H9 (cell line): Measurements from ENCODE around the gene PVR. TPM values are rescaled to one million over a fixed set of nuclear protein-coding genes. Genes with fewer than 3 reads are reported as not detected.

Experiments used
- DNase-seq: peaks from one replicate; pipeline ENCODE4 v3.0.0-alpha.2; 2017
- H2AFZ ChIP-seq: one replicate; pipeline ENCODE4 v1.6.1; 2013; ENCODE audit warnings: mild to moderate bottlenecking, low read length, control low read depth, moderate library complexity
- H2AK5ac ChIP-seq: 2 replicates; pipeline ENCODE4 v1.6.1; 2013; ENCODE audit warnings: low read length, control low read depth, mixed read lengths; ENCODE audit not compliant: insufficient read length
- H2BK120ac ChIP-seq: one replicate; pipeline ENCODE4 v1.6.1; 2013; ENCODE audit warnings: low read depth, mild to moderate bottlenecking, low read length, control low read depth, inconsistent platforms; ENCODE audit not compliant: poor library complexity, severe bottlenecking
- H2BK12ac ChIP-seq: 2 replicates; pipeline ENCODE4 v1.6.1; 2013; ENCODE audit warnings: low read length, control low read depth, mixed read lengths, low read depth; ENCODE audit not compliant: insufficient read length
- H2BK15ac ChIP-seq: 2 replicates; pipeline ENCODE4 v1.6.1; 2013; ENCODE audit warnings: low read depth, low read length, control low read depth
- H2BK20ac ChIP-seq: one replicate; pipeline ENCODE4 v1.6.1; 2013; ENCODE audit warnings: low read depth, mild to moderate bottlenecking, low read length, control low read depth, inconsistent platforms; ENCODE audit not compliant: poor library complexity, severe bottlenecking
- H2BK5ac ChIP-seq: 2 replicates; pipeline ENCODE4 v1.6.1; 2013; ENCODE audit warnings: low read length, control low read depth, mixed read lengths; ENCODE audit not compliant: insufficient read length
- H3K14ac ChIP-seq: 2 replicates; pipeline ENCODE4 v1.6.1; 2013; ENCODE audit warnings: low read length, control low read depth; ENCODE audit not compliant: insufficient read depth
- H3K18ac ChIP-seq: 2 replicates; pipeline ENCODE4 v1.6.1; 2013; ENCODE audit warnings: low read depth, mild to moderate bottlenecking, mixed read lengths, low read length, control low read depth; ENCODE audit not compliant: insufficient read length
- H3K23ac ChIP-seq: 2 replicates; pipeline ENCODE4 v1.6.1; 2013; ENCODE audit warnings: low read length, control low read depth, mixed read lengths, low read depth; ENCODE audit not compliant: insufficient read length
- H3K23me2 ChIP-seq: 2 replicates; pipeline ENCODE4 v1.6.1; 2013; ENCODE audit warnings: low read depth, mild to moderate bottlenecking, mixed read lengths, low read length, control low read depth; ENCODE audit not compliant: insufficient read length, poor library complexity, severe bottlenecking
- H3K27ac ChIP-seq: 2 replicates; pipeline ENCODE4 v1.5.1; 2013; ENCODE audit warnings: low read length, control low read depth, mixed read lengths, low read depth; ENCODE audit not compliant: insufficient read length
- H3K27me3 ChIP-seq: 2 replicates; pipeline ENCODE4 v1.6.1; 2013; ENCODE audit warnings: low read length, control low read depth, inconsistent platforms; ENCODE audit not compliant: insufficient read depth
- H3K4ac ChIP-seq: 2 replicates; pipeline ENCODE4 v1.6.1; 2013; ENCODE audit warnings: low read depth, mild to moderate bottlenecking, control low read depth, inconsistent platforms, low read length, moderate library complexity
- H3K4me1 ChIP-seq: 2 replicates; pipeline ENCODE4 v1.6.1; 2013; ENCODE audit warnings: low read length, control low read depth, inconsistent platforms; ENCODE audit not compliant: insufficient read depth
- H3K4me2 ChIP-seq: 2 replicates; pipeline ENCODE4 v1.6.1; 2013; ENCODE audit warnings: low read length, control low read depth, mixed read lengths; ENCODE audit not compliant: insufficient read length, insufficient read depth
- H3K56ac ChIP-seq: 2 replicates; pipeline ENCODE4 v1.6.1; 2013; ENCODE audit warnings: low read depth, mild to moderate bottlenecking, mixed read lengths, low read length, control low read depth; ENCODE audit not compliant: insufficient read length
- H3K79me1 ChIP-seq: 2 replicates; pipeline ENCODE4 v1.6.1; 2013; ENCODE audit warnings: low read depth, mild to moderate bottlenecking, moderate library complexity, low read length, control low read depth, inconsistent platforms; ENCODE audit not compliant: insufficient read depth, poor library complexity, severe bottlenecking
- H3K79me2 ChIP-seq: 2 replicates; pipeline ENCODE4 v1.6.1; 2013; ENCODE audit warnings: low read length, control low read depth, inconsistent platforms; ENCODE audit not compliant: insufficient read depth
- H3K9ac ChIP-seq: 2 replicates; pipeline ENCODE4 v1.6.1; 2013; ENCODE audit warnings: low read length, control low read depth, mixed read lengths; ENCODE audit not compliant: insufficient read length; ENCODE audit errors: extremely low read depth
- H3K9me3 ChIP-seq: one replicate; pipeline ENCODE4 v1.6.1; 2013; ENCODE audit warnings: low read depth, low read length, inconsistent platforms; ENCODE audit not compliant: control insufficient read depth
- H3T11ph ChIP-seq: one replicate; pipeline ENCODE4 v1.6.1; 2013; ENCODE audit warnings: mild to moderate bottlenecking, low read length, control low read depth, inconsistent platforms
- H4K20me1 ChIP-seq: one replicate; pipeline ENCODE4 v1.6.1; 2013; ENCODE audit not compliant: control insufficient read depth, insufficient read length, insufficient read depth
- H4K5ac ChIP-seq: 2 replicates; pipeline ENCODE4 v1.6.1; 2013; ENCODE audit warnings: low read depth, mild to moderate bottlenecking, mixed read lengths, low read length, control low read depth; ENCODE audit not compliant: insufficient read length
- H4K8ac ChIP-seq: replicated peaks from 2 replicates; pipeline ENCODE4 v1.6.1; 2013; ENCODE audit warnings: low read length, control low read depth, mixed read lengths, low read depth; ENCODE audit not compliant: insufficient read length
- H4K91ac ChIP-seq: 2 replicates; pipeline ENCODE4 v1.6.1; 2013; ENCODE audit warnings: low read depth, mild to moderate bottlenecking, moderate library complexity, mixed read lengths, low read length, control low read depth; ENCODE audit not compliant: insufficient read length
- H3K27ac Mint-ChIP-seq, 3 experiments: 2 replicates in 2 of 3; 3 replicates in 1 of 3; pipeline ENCODE4 v1.8.0; 2020 to 2021; ENCODE audit warnings: mixed read lengths in 3 of 3, mild to moderate bottlenecking in 1 of 3, moderate library complexity in 1 of 3
- H3K27me3 Mint-ChIP-seq: 2 replicates; pipeline ENCODE4 v1.8.0; 2021; ENCODE audit warnings: low read depth, mild to moderate bottlenecking, moderate library complexity, mixed read lengths
- H3K36me3 Mint-ChIP-seq, 3 experiments: 2 replicates in 2 of 3; 3 replicates in 1 of 3; pipeline ENCODE4 v1.8.0; 2020 to 2021; ENCODE audit warnings: low read depth in 3 of 3, mixed read lengths in 3 of 3; ENCODE audit not compliant: insufficient read depth in 1 of 3
- H3K4me1 Mint-ChIP-seq, 2 experiments: 2 replicates each; pipeline ENCODE4 v1.8.0; 2020; ENCODE audit warnings: mixed read lengths in 2 of 2
- H3K4me3 Mint-ChIP-seq, 2 experiments: 2 replicates in 1 of 2; 3 replicates in 1 of 2; pipeline ENCODE4 v1.8.0; 2020 to 2021; ENCODE audit warnings: mild to moderate bottlenecking in 2 of 2, mixed read lengths in 2 of 2, moderate library complexity in 1 of 2
- H3K9me3 Mint-ChIP-seq, 2 experiments: 2 replicates in 1 of 2; 3 replicates in 1 of 2; pipeline ENCODE4 v1.8.0; 2020; ENCODE audit warnings: mild to moderate bottlenecking in 2 of 2, mixed read lengths in 2 of 2, moderate library complexity in 1 of 2
- WGBS: extraction: QIAGEN DNeasy Blood & Tissue Kit; methylation state at CpG from one replicate; pipeline ENCODE4 v1.1.7; 2013; ENCODE audit warnings: missing lambda C conversion rate, low lambda C conversion rate, mixed read lengths; ENCODE audit not compliant: insufficient read length; ENCODE audit errors: extremely low coverage; 5-methylcytosine and 5-hydroxymethylcytosine counted together
- microRNA-seq: library from miRNA; unstranded; fragments of <30 nt; microRNA quantifications from one replicate; pipeline ENCODE4, GENCODE V29; 2020; ENCODE audit warnings: borderline microRNAs expressed
- total RNA-seq: library from RNA; stranded (reverse); gene quantifications from 2 replicates; pipeline ENCODE4 v1.2.1, GENCODE V29; 2021
- TF ChIP-seq, protein P1 (sequence below): fragments of 200-600 bp; sonication (generic); conservative IDR thresholded peaks from 3 replicates; pipeline ENCODE4 v1.8.0; 2021; ENCODE audit warnings: antibody characterized with exemption, mild to moderate bottlenecking

PVR gene
- total RNA-seq, 1 experiment from 2014 or later = 29.2 TPM

DNA sequence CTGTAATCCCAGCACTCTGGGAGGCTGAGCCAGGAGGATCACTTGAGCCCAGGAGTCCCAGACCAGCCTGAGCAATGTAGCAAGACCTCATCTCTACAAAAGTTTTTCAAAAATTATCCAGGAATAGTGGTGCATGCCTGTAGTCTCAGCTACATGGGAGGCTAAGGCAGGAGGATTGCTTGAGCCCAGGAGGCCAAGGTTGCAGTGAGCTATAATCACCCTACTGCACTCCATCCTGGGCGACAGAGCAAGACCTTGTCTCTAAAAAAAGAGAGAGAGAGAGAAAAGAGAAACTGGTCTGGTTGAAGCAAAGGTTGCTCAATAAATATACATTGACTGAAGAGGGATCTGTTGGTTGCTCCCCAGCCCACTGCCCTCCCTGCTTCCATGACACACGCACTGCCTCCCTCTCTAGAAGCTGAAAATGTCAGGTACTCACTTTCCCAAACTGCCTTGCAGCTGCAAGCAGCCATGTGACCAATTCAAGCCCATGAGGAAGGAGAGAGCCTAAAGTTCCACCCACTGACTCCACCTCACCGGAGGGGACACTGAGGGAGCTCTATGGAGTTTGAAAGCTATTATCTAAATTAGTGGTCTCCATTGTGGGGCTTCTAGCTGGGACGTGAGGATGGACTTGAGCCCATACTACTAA is 69.3 kb downstream of the PVR start:
- Histone ChIP-seq H3K14ac (no peak overlapping the region), H3K79me2 (0 out of 2 replicates have a peak, but pooled peaks cover 2% of the 10 kb centered on the region), H2AK5ac (no peak overlapping the region), H3T11ph (no peak overlapping the region), H2BK12ac (no peak overlapping the region), H3K27ac (no peak overlapping the region), H3K18ac (no peak overlapping the region), H4K8ac (no peak overlapping the region), H3K23ac (no peak overlapping the region), H4K5ac (no peak overlapping the region), H2AFZ (no peak overlapping the region), H4K91ac (no peak overlapping the region), H3K4ac (no peak overlapping the region), H2BK120ac (no peak overlapping the region), H3K27me3 (no peaks in the 10 kb centered on the region), H2BK20ac (no peak overlapping the region), H3K9ac (no peak overlapping the region), H3K56ac (no peak overlapping the region), H2BK5ac (no peak overlapping the region), H3K23me2 (peaks cover 3% of the 10 kb centered on the region), H3K9me3 (peaks cover 5% of the 10 kb centered on the region), H3K4me1 (no peaks in the 10 kb centered on the region), H2BK15ac (no peak overlapping the region), H4K20me1 (no peaks in the 10 kb centered on the region), H3K4me2 (no peak overlapping the region), H3K79me1 (no peaks in the 10 kb centered on the region)
- no CpG with 5 or more reads among the region's 4 CpGs for WGBS
- Mint-ChIP-seq H3K4me3 (no peak overlapping the region), H3K36me3 (peaks cover 14 to 15% (median 15%) of the 10 kb centered on the region in 3 experiments), H3K9me3 (peaks cover 21% of the 10 kb centered on the region in 2 experiments), H3K27me3 (peaks cover 5% of the 10 kb centered on the region), H3K4me1 (peaks cover 0 to under 1% of the 10 kb centered on the region in 2 experiments; a peak in 3 of 4 replicates), H3K27ac (no peak overlapping the region; a peak in 1 of 7 replicates)
- TF ChIP-seq, protein P1, sequence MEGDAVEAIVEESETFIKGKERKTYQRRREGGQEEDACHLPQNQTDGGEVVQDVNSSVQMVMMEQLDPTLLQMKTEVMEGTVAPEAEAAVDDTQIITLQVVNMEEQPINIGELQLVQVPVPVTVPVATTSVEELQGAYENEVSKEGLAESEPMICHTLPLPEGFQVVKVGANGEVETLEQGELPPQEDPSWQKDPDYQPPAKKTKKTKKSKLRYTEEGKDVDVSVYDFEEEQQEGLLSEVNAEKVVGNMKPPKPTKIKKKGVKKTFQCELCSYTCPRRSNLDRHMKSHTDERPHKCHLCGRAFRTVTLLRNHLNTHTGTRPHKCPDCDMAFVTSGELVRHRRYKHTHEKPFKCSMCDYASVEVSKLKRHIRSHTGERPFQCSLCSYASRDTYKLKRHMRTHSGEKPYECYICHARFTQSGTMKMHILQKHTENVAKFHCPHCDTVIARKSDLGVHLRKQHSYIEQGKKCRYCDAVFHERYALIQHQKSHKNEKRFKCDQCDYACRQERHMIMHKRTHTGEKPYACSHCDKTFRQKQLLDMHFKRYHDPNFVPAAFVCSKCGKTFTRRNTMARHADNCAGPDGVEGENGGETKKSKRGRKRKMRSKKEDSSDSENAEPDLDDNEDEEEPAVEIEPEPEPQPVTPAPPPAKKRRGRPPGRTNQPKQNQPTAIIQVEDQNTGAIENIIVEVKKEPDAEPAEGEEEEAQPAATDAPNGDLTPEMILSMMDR = no peak
- no peak for DNase-seq

Small RNAs within 50 kb of the gene (microRNA-seq; reads per million reads assigned to microRNA genes)
- gene MIR4531 = not detected

Other genes starting within 250 kb of the PVR start
- 3.9 TPM in 2 replicates for gene ZNF285, start 242.3 kb upstream of the PVR start, total RNA-seq
- gene ZNF229, start 195.4 kb upstream of the PVR start, total RNA-seq = 5.6 and 7.4 TPM in 2 replicates
- gene ZNF180, start 143.4 kb upstream of the PVR start, total RNA-seq = 13.2 and 13.6 TPM in 2 replicates
- not detected in 2 replicates for gene CEACAM20, start 114.2 kb upstream of the PVR start, total RNA-seq
- gene IGSF23, start 30.3 kb upstream of the PVR start, total RNA-seq = not detected in 2 replicates
- 3.5 and 4.6 TPM in 2 replicates for gene CEACAM19, start 27.6 kb downstream of the PVR start, total RNA-seq
- not detected in 2 replicates for gene CEACAM16, start 55.2 kb downstream of the PVR start, total RNA-seq
- gene BCL3, start 104.8 kb downstream of the PVR start, total RNA-seq = 1.2 and 2.2 TPM in 2 replicates
- 14.2 and 15.9 TPM in 2 replicates for gene CBLC, start 134.0 kb downstream of the PVR start, total RNA-seq
- gene BCAM, start 165.2 kb downstream of the PVR start, total RNA-seq = 73.0 and 78.5 TPM in 2 replicates
- 175 and 176 TPM in 2 replicates for gene NECTIN2, start 202.4 kb downstream of the PVR start, total RNA-seq
- 180 and 190 TPM in 2 replicates for gene TOMM40, start 247.3 kb downstream of the PVR start, total RNA-seq